GM18873 (cell line): ENCODE results near the gene LRRC46.

Source experiments
- ATAC-seq: cut with Tn5 transposase; IDR thresholded peaks from one replicate; pipeline ENCODE4 v1.9.1; 2021; ENCODE audit warnings: mild to moderate bottlenecking, moderate library complexity, moderate number of reproducible peaks; ENCODE audit not compliant: unreplicated experiment, low FRiP score

Gene LRRC46

GRCh38 chr17:47822785-47823184 is 8.7 kb upstream of the LRRC46 start:
- no peak for ATAC-seq

DNA sequence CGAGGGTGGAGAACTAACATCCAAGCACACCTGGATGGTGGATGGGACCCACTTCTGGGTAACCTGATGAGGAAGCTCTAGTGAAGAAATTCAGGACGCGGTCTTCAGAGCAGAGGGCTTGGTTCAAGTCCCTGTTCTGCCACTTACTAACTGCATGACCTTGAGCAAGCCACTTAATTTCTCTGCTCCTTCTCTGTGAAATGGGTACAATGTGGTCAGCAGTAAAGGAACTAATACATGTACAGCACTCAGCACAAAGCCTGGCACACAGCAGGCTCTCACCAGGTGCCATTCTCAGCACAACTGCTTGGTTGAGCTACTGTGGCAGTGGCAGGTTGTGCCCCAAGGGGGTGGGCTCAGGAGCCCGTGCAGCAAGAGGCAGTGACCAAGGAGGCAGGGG is 8.0 kb upstream of the LRRC46 start:
- no peak for ATAC-seq

DNA sequence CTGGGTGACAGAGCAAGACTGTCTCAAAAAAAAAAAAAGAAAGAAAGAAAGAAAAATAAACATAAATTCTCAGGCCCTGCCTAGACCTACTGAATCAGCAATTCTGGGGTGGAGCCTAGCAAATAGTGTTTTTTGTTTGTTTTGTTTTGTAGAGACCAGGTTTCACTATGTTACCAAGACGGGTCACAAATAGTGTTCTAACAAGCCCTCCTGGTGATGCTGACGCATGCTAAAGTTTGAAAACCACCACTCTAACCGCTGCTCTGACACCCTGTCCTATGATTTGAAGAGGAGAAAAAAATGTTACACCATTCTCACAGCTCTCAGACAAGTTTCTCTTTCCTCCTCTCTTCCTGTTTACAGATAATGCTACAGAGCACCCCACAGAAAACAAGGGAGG is 1.6 kb upstream of the LRRC46 start:
- no peak for ATAC-seq

GRCh38 chr17:47830396-47831002 is 971 bp upstream of the LRRC46 start:
- no peak for ATAC-seq

DNA sequence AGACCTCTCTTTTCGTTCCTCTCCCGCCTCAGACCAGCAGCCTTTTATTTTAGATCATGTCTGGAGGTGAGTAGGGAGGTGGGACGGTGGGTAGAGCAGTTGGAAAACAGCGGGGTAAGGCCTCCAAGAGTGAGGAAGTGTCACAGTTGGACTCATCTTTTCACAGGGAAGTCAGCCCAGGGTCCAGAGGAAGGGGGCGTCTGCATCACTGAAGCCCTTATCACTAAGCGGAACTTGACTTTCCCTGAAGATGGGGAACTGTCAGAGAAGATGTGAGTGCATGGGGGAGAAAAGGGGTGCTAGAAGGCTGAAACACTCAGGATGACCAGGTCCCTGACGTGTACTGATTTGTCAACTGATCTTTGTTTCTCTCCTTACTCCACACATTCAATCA is 461 bp downstream of the LRRC46 start:
- peak; percentile 6 for ATAC-seq

- ATAC-seq, result no peak
These were observed 3.3 kb downstream of the LRRC46 start for GRCh38 chr17:47834756-47835155.

DNA sequence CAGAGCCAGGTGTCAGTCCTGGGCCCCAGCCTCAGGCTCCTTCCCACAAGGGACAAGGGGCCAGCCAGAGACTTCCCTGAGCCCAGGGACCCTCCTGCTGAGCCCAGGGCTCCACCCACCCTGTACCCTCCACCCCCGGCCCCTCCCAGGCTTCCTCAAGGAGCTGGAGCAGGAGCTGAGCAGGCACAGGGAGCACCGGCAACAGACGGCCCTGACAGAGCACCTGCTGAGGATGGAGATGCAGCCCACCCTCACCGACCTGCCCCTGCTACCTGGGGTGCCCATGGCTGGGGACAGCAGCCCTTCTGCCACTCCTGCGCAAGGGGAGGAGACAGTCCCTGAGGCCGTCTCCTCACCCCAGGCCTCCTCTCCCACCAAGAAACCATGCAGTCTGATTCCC is 5.1 kb downstream of the LRRC46 start:
- ATAC-seq, result no peak

DNA sequence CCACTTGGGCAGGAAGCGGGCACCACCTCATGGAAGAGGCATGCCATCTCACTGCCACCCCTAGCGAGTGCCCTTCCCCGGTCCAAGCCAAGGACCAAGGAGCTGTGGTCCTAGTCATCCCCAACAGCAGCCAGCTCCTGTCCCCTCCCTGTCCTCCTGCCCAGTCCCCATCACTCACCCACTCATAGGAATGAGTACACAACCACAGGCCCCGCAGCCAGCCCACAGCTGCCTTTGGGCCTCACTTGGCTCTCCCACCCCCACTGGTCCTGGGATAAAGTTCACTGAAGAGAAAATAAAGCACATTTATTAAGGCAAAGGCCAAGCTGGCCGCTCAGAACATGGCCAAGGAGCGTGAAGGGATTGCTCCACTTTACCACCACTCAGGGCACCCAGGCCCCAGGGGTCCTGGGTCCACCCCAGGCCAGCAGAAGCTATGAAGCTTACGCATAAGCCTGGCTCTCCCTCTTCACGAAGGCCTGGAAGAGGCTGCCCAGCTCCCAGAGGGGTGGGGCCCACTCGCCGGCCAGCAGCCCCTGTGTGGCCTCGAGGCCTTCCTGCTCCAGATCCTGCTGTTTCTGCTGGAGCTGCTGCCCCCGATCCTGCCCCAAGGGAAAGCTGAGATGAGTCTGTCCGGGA is 6.0 kb downstream of the LRRC46 start:
- ATAC-seq, result no peak

- no peak for ATAC-seq
These were observed 7.2 kb downstream of the LRRC46 start for GRCh38 chr17:47838636-47839035.

- no peak for ATAC-seq
These were observed 7.6 kb downstream of the LRRC46 start for GRCh38 chr17:47839071-47839470.

DNA sequence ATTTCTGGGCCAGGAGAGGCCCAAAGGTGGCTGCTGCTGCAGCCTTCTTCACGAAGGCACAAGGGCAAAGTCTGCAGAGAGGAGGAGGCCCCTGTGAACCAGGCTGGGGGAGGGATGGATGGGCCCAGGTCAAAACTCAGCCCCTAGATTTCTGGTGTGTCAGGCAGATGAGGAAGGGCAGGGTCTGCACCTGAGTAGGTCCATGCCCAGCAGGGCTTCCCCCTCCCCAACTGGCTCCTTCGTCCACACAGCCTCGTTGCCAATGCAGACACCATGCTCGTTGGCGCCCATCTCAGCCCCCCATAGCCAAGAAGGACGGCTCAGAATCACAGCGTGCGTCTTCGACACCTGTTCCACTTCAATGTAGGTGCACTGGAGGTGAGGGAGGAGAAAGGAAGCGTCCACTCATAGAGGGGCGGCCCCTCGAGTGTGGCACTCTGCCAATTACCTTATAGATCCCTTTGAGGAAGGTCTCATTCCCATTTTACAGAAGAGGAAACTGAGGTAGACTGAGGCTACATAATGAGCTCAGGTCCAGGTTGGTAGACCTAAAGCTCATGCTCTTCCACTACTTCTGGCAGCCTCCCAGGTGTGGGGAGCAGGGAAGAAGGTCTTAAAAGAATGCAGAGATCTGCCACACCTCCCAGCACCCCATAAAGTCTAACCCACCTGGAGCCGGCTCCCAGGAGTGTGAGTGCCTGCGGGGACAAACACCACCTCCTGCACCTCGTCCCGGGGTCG is 8.7 kb downstream of the LRRC46 start:
- no peak for ATAC-seq

GRCh38 chr17:47840742-47841487 is 9.4 kb downstream of the LRRC46 start, which contains the start of gene SCRN2:
Gene SCRN2 (minus strand): TSS chr17:47841273. CDS start chr17:47840843, 430 bp downstream.
- no peak for ATAC-seq

GRCh38 chr17:47841488-47842291 is 10.2 kb downstream of the LRRC46 start:
- ATAC-seq, result no peak

DNA sequence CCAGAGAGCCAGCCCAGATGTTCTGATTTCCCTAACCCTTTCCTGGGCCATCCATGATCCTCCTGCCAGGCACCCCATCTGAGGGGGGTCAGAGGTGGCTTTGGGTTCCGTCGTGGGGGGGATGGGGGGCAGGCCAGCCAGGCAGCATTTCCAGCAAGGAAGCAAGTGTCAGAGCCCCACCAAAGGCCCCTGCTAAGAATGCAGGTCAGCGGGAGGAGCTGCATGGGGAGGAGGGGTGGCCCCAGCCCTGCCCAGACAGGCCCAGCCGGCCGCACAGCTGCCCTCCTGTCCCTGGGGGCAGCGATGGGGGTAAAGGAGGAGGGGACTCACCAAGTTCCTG is 11.9 kb downstream of the LRRC46 start:
- no peak for ATAC-seq

GRCh38 chr17:47844227-47844626 is 12.8 kb downstream of the LRRC46 start:
- ATAC-seq, result no peak

- no peak for ATAC-seq
These were observed 13.6 kb downstream of the LRRC46 start for GRCh38 chr17:47844814-47845715.

GRCh38 chr17:47845716-47846075 is 14.2 kb downstream of the LRRC46 start:
- ATAC-seq, result no peak

DNA sequence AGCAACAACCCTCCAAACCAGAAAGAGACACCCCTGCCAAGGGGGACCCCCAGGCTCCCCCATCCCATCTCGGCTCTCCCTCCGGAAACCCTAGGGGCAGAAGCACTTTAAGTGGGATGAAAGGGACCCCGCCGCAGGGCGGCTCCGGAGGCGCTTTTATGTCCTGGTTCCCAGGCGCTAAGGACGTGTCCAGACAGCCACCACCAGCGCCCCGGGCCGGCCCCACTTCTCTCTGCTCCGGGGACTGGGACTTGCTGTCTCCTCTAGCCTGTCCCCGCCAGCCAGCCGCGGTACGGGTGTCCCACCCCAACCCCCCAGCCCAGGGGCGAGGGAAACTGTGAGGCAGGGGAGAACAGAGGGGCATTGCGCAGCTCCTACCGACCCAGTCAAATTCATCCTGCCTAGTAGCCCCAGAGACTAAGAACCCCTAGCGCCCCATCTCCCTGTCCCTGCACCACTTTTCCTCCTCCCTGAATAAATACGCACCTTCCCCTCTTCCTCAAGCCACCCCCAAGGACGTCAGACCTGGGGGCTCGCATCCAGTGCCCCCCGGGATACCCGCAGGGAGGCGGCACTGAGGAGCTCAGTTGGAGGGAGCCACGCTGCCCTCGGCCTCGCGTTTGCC is 15.4 kb downstream of the LRRC46 start:
- no peak for ATAC-seq
